GM12892 (cell line): ENCODE measurements around the gene CDKN1A.

Experiments used
- POLR2A ChIP-seq: IDR thresholded peaks from 2 replicates; pipeline ENCODE4 v1.6.1; 2011; ENCODE audit warnings: low read depth, low read length, control low read depth
- POLR2AphosphoS5 ChIP-seq: IDR thresholded peaks from 2 replicates; pipeline ENCODE4 v1.6.1; 2011; ENCODE audit warnings: low read depth, low read length, control low read depth
- TAF1 ChIP-seq: IDR thresholded peaks from 2 replicates; pipeline ENCODE4 v1.6.1; 2011; ENCODE audit warnings: low read depth, mild to moderate bottlenecking, control low read depth, low read length, borderline replicate concordance

- TF ChIP-seq TAF1, result no peak
- TF ChIP-seq POLR2A, result no peak
- TF ChIP-seq POLR2AphosphoS5, result no peak
These were observed 22.1 kb upstream of the CDKN1A start for GRCh38 chr6:36656441-36656840.
